ENCODE measurements around the gene GSC2.

GSC2 gene

GRCh38 chr22:19149991-19150390, at the start of gene GSC2:
Gene GSC2, minus strand, starts transcription at chr22:19150292. Its CDS starts 9 bp downstream, at chr22:19150283.
- no peak for DNase-seq (ENCODE audit: low read depth)

- DNase-seq (ENCODE audit: low read depth) = no peak
Measured at GRCh38 chr22:19199479-19199878, 49.4 kb upstream of the GSC2 start.

DNA sequence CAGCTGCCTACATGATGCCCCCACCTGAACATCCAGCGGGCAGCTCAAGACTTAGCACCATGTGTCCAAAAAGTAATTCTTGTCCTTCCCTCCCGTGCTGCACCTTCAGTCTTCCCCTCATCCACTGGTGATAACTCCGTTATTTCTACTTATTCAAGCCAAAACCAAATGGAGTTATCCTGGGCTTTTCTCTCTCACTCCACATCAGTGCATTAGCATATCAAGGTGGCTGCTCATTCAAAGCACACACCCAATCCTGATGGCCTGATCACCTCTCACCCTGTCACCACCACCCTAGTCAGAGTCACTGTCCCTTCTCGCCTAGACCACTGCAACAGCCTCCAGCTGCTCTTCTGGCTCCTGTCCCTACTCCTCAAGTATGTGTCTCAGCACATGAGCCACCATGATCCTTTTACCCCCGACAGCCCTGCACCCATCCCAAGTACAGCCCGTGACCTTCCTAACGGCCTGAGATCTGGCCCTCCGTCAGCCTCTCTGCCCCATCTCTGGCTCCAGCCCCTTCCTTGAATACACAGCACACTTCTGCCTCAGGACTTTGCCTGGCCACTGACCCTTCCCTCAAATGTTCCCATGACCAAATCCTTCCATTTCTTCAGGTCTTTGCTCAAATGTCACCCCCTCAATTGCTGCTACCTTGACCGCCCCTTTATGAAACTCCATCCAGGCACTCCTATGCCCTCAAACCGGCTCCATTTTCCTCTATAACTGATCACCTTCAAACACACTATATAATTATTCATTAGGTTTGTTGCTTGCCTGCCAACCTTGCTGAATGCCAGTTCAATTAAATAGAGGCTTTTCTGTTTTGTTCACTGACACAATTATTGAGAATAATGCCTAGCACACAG, 48.1 kb upstream of the GSC2 start:
- no peak for DNase-seq (ENCODE audit: low read depth)

DNA sequence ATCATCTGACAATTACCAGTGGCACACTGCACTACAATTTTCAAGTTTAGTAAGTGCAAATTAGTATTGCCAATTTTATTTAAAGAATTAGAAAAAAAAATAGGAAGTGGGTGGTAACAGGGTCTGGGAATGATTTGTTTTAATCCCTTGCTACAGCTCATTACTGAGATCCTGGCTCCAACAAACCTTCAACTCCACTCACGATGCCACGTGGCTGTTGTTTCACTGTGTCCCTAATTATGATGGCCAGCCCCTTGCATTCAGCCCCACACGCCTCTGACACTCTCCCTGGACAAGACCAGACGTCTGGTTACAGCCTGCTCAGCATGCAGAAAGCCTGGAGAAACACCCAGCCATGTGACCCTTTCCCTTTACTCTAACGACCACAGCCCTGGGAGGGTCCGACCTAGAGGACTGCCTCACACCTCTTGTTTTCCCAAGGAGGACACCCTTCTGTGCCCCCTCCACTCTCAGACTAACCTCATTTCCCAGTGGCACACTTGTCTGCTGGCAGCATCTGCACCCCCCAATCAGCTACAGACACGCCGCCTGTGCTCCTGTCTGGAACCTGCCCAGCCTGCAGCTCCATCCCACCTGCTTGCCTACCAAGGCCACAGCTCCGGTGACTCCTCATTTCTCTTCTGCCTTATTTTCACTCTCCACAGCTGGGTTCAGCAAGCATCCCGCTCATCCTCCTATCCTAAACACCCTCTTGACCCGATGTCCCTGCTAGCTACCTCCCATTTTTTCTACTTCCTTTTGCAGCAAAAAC, 46.9 kb upstream of the GSC2 start:
- DNase-seq (ENCODE audit: low read depth) = no peak

DNA sequence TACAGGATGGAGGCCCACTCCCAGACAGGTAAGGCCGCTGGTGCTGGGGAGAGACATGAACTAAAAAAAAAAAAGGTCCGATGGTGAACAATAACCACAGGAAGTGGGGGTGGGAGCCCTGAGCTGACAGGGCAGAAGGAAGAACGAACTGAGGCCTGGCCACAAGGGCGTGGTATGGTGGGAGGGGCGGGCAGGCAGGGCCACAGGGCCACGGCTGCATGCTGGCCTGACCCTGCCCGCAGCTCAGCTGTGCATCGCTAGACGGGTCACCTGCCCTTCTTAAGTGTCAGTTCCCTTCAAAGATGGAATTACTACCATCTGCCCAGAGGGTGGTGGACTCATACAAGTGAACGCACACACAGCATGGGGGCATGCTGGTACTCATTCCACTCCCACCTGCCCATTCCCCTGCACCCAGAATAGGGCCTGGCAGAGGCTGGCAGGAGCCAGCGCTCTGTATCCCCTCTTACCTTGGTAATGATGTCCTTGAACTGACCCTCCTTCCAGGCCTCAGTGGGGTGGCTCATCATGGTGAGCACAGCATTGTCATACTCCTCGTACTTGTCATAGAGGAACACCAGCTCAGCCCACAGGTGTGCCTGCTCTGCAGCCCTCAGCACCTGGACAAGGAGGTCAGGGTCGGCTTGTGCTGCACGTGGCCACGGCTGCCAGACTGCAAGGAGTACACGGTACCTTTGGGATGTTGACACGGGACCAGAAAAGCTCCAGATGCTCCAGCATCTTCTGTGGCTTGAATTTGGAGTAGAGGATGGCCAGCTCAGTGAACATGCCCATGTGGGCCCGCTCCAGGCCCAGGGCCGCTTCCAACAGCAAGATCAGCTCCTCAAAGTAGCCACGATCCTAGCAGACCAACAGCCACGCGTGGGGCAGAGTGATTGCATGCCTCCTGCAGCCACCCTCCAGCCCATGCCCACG, 46.0 kb upstream of the GSC2 start:
- DNase-seq (ENCODE audit: low read depth) = no peak

DNA sequence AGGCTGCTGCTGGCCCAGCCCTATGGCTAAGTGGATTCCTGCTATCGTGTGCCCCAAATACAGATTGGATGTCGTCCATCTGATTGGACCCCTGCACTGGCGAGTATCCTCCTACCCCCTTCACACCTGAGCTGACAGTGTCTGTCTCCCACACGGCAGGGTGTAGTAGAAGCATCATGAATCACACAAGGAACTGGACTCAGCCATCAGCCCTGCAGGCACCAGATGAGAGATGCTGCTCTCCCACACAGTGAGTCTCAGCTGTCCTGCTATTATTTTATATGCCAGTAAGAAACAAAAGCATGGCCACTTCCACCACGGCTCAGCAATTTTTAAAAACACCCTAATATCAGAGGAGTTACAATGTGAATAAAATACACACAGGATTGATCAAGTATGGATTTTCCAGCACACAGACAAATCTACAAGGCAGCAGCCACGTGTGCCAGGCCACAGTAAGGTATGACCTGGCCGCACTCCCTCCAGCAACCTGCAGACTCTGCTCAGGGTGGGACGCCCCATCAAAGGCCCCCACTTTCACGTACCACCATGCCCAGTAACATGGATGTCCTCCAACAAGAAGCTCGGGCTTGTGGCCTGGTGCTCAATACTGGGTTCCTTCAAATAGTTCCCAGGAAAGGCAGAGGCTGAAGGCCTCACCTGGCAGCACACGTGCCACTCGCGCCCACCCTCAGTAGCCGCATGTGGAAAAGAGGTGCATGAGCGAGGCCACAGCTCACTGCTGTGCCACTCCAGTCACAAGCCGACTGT, 44.9 kb upstream of the GSC2 start:
- no peak for DNase-seq (ENCODE audit: low read depth)

DNA sequence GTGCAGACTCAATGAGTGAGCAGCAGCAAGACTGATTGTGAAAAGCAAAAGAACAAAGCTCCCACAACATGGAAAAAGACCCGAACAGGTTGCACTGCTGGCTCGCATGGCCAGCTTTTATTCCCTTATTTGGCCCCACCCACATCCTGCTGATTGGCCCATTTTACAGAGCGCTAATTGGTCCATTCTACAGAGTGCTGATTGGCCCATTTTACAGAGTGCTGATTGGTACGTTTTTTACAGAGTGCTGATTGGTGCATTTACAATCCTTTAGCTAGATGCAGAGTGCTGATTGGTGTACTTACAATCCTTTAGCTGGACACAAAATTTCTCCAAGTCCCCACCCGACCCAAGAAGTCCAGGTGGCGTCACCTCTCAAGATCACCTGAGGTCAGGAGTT, 43.8 kb upstream of the GSC2 start:
- no peak for DNase-seq (ENCODE audit: low read depth)

DNA sequence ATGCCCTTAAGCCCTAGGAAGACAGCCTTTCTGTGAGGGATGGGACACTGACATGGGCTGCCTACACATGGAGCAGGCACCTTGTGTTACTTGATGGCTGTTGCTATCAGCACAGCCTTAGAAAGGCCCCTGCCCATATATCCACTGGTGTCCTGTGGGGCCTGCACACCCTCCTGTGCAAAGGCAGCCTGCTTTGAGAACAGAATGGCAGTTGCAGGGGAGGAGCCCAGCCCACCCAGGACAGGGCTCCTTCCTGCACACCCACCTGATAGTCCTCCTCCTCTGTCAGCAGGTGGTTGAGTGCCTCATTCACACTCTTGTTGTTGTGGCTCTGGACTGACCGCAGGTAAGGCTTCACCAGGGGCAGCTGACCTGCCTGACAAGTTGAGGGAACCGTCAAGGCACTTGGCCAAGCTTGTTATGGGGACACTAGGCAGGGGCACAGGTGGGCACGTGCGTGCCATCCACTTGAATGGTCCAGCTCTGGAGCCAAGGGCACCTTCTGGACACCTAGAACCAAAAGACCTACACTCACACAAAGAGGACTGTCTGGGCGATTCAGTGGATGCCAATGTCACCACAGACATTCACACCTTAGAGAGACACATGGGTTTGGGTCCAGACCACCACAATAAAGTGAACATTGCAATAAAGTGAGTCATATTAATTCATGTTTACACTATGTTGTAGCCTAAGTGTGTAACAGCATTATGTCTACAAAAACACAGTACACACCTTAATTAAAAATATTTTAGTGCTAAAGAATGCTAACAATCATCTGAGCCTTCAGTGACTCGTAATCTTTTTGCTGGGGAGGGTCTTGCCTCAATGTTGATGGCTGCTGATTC, 37.8 kb upstream of the GSC2 start:
- DNase-seq (ENCODE audit: low read depth) = no peak

GRCh38 chr22:19184276-19184997, 34.3 kb upstream of the GSC2 start:
- no peak for DNase-seq (ENCODE audit: low read depth)

DNA sequence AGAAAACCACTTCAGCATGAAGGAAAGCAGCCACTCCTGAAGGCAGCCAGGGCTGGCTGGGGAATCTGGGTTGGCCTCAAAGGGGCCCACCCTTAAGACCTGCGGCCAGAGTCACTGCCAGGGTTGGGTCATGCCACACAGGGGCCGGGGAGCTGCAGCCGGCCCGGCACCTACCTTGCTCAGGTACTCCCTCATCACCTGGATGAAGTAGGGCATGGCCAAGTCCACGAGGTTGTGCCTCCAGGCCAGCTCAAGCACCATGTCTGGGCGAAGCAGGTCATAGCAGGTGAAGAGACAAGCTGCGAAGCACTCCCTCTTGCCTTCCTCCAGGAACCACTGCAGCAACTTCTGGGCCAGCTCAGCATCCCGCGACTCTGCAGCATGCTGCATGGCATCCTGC, 33.1 kb upstream of the GSC2 start:
- DNase-seq (ENCODE audit: low read depth) = no peak

DNA sequence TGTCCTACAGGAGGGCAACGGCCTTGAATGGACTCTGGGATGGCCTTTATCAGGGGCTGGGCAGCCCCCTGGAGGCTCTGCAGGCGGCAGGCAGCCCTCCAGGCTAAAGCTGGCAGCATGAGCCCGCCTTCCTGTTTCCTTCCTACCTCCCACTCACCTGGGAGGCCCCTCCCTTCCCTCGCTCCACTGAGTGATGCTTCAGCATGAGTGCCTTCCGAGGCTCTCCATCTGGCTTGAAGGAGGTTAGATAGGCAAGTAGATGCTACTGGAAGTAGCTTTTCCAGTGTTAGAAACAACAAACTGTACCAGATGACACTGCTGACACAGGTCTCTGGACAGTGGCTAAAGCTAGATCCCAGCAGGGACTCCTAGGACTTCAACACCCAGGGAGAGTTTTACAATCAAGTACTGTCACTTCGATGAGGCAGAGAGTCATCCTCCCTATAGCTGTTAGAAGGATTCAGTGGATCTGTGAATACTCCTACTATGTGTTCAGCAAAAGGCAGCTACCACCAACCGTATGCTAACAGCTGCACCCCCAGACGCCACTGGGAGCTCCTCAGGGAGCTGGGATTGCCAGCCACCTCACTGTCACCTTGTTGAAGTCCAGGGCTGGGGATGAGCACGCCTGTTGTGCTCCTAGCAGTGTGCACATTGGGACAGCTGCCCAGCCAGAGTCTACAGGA, 32.5 kb upstream of the GSC2 start:
- DNase-seq (ENCODE audit: low read depth) = no peak

DNA sequence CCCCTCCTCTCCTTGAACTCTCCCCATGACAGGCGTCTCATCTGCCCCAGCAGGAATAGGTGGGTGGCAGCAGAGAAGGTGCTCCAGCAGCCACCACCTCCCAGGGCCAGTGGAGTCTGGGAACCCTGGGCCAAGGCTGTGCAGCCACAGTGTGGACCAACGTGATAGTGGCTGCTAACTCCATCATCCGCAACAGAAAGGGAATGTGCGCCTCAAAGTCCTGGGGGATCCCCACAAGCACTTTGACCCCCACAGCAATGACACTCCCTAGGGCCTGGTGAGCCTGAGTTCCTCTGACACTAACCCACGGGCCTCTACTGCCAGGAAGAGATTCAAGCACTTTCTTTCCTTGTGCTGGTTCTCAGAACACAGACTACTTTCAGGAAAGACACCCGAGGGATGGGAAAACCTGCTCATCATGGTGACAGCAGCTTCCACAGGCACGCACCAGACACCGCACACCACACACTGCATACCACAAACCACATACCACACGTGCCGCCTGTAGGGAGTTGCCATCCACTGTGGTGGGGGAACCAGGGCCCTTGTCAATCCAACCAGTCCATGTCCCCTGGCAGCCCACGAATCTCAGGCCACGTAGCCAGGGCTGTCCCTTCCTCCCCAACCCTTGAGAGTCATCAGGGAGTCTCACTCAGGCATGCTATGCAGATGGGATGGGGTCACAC, 31.8 kb upstream of the GSC2 start:
- DNase-seq (ENCODE audit: low read depth) = no peak

GRCh38 chr22:19180740-19181410, 30.8 kb upstream of the GSC2 start:
- no peak for DNase-seq (ENCODE audit: low read depth)

DNA sequence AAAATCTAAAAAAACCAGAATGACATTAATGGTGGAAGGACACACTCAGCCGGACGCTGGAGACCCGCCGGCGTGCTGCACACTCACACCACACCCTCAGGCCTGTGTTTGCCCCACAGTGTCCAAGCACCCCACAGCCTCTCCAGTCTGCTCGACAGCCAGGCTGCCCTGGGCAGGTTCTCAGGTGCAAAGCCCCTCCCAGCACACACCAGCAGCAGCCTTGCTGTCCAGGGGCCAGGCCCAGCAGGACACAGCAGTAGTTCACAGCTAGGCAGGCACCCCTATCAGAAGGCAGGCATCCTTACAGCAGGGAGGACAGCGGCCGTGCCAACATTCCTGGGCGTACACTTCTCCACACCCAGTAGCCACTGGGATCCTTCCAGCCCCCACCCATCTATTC, 30.1 kb upstream of the GSC2 start:
- no peak for DNase-seq (ENCODE audit: low read depth)

DNA sequence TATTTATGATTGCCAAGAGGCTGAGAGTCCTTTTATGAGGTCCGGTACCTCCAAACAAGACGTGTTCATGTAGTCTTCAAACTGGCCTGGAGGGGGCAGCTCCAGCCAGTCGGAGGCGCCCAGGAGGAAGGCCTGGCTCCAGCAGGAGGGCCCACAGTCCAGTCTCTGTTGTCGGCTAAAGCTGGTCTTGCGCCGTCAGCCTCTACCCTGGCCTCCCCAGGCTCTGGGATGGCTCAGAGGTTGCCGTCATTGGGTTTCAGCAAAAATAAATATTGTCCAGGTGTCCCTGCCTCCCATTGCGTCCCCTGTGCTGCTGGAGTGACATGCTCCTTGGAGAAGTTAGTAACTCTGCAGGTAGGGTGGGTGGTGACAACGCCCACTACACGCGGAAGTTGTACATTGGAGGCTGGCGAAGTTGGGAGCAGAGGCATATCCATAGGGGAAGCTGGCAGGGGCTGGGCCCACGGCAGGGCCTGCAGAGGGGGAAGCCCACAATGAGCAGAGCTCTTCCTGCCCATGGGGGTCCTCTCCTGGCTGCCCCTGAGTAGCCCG, 29.5 kb upstream of the GSC2 start:
- DNase-seq (ENCODE audit: low read depth) = no peak

- DNase-seq (ENCODE audit: low read depth) = peak; percentile 82
Measured at GRCh38 chr22:19178657-19179496, 28.8 kb upstream of the GSC2 start, which contains the start of gene SLC25A1. Gene SLC25A1, minus strand, starts transcription at chr22:19178736. Its CDS starts 63 bp downstream, at chr22:19178673.
